H9 (cell line): ENCODE measurements around the gene PARD3. TPM values are rescaled to one million over a fixed set of nuclear protein-coding genes. Genes with fewer than 3 reads are reported as not detected.

Experiments used
- DNase-seq: peaks from one replicate; pipeline ENCODE4 v3.0.0-alpha.2; 2017
- H2AFZ ChIP-seq: one replicate; pipeline ENCODE4 v1.6.1; 2013; ENCODE audit warnings: mild to moderate bottlenecking, low read length, control low read depth, moderate library complexity
- H2AK5ac ChIP-seq: 2 replicates; pipeline ENCODE4 v1.6.1; 2013; ENCODE audit warnings: low read length, control low read depth, mixed read lengths; ENCODE audit not compliant: insufficient read length
- H2BK120ac ChIP-seq: one replicate; pipeline ENCODE4 v1.6.1; 2013; ENCODE audit warnings: low read depth, mild to moderate bottlenecking, low read length, control low read depth, inconsistent platforms; ENCODE audit not compliant: poor library complexity, severe bottlenecking
- H2BK12ac ChIP-seq: 2 replicates; pipeline ENCODE4 v1.6.1; 2013; ENCODE audit warnings: low read length, control low read depth, mixed read lengths, low read depth; ENCODE audit not compliant: insufficient read length
- H2BK15ac ChIP-seq: 2 replicates; pipeline ENCODE4 v1.6.1; 2013; ENCODE audit warnings: low read depth, low read length, control low read depth
- H2BK20ac ChIP-seq: one replicate; pipeline ENCODE4 v1.6.1; 2013; ENCODE audit warnings: low read depth, mild to moderate bottlenecking, low read length, control low read depth, inconsistent platforms; ENCODE audit not compliant: poor library complexity, severe bottlenecking
- H2BK5ac ChIP-seq: 2 replicates; pipeline ENCODE4 v1.6.1; 2013; ENCODE audit warnings: low read length, control low read depth, mixed read lengths; ENCODE audit not compliant: insufficient read length
- H3K14ac ChIP-seq: 2 replicates; pipeline ENCODE4 v1.6.1; 2013; ENCODE audit warnings: low read length, control low read depth; ENCODE audit not compliant: insufficient read depth
- H3K18ac ChIP-seq: 2 replicates; pipeline ENCODE4 v1.6.1; 2013; ENCODE audit warnings: low read depth, mild to moderate bottlenecking, mixed read lengths, low read length, control low read depth; ENCODE audit not compliant: insufficient read length
- H3K23ac ChIP-seq: 2 replicates; pipeline ENCODE4 v1.6.1; 2013; ENCODE audit warnings: low read length, control low read depth, mixed read lengths, low read depth; ENCODE audit not compliant: insufficient read length
- H3K23me2 ChIP-seq: 2 replicates; pipeline ENCODE4 v1.6.1; 2013; ENCODE audit warnings: low read depth, mild to moderate bottlenecking, mixed read lengths, low read length, control low read depth; ENCODE audit not compliant: insufficient read length, poor library complexity, severe bottlenecking
- H3K27ac ChIP-seq: 2 replicates; pipeline ENCODE4 v1.5.1; 2013; ENCODE audit warnings: low read length, control low read depth, mixed read lengths, low read depth; ENCODE audit not compliant: insufficient read length
- H3K27me3 ChIP-seq: 2 replicates; pipeline ENCODE4 v1.6.1; 2013; ENCODE audit warnings: low read length, control low read depth, inconsistent platforms; ENCODE audit not compliant: insufficient read depth
- H3K4ac ChIP-seq: 2 replicates; pipeline ENCODE4 v1.6.1; 2013; ENCODE audit warnings: low read depth, mild to moderate bottlenecking, control low read depth, inconsistent platforms, low read length, moderate library complexity
- H3K4me1 ChIP-seq: 2 replicates; pipeline ENCODE4 v1.6.1; 2013; ENCODE audit warnings: low read length, control low read depth, inconsistent platforms; ENCODE audit not compliant: insufficient read depth
- H3K4me2 ChIP-seq: 2 replicates; pipeline ENCODE4 v1.6.1; 2013; ENCODE audit warnings: low read length, control low read depth, mixed read lengths; ENCODE audit not compliant: insufficient read length, insufficient read depth
- H3K56ac ChIP-seq: 2 replicates; pipeline ENCODE4 v1.6.1; 2013; ENCODE audit warnings: low read depth, mild to moderate bottlenecking, mixed read lengths, low read length, control low read depth; ENCODE audit not compliant: insufficient read length
- H3K79me1 ChIP-seq: 2 replicates; pipeline ENCODE4 v1.6.1; 2013; ENCODE audit warnings: low read depth, mild to moderate bottlenecking, moderate library complexity, low read length, control low read depth, inconsistent platforms; ENCODE audit not compliant: insufficient read depth, poor library complexity, severe bottlenecking
- H3K79me2 ChIP-seq: 2 replicates; pipeline ENCODE4 v1.6.1; 2013; ENCODE audit warnings: low read length, control low read depth, inconsistent platforms; ENCODE audit not compliant: insufficient read depth
- H3K9ac ChIP-seq: 2 replicates; pipeline ENCODE4 v1.6.1; 2013; ENCODE audit warnings: low read length, control low read depth, mixed read lengths; ENCODE audit not compliant: insufficient read length; ENCODE audit errors: extremely low read depth
- H3K9me3 ChIP-seq: one replicate; pipeline ENCODE4 v1.6.1; 2013; ENCODE audit warnings: low read depth, low read length, inconsistent platforms; ENCODE audit not compliant: control insufficient read depth
- H3T11ph ChIP-seq: one replicate; pipeline ENCODE4 v1.6.1; 2013; ENCODE audit warnings: mild to moderate bottlenecking, low read length, control low read depth, inconsistent platforms
- H4K20me1 ChIP-seq: one replicate; pipeline ENCODE4 v1.6.1; 2013; ENCODE audit not compliant: control insufficient read depth, insufficient read length, insufficient read depth
- H4K5ac ChIP-seq: 2 replicates; pipeline ENCODE4 v1.6.1; 2013; ENCODE audit warnings: low read depth, mild to moderate bottlenecking, mixed read lengths, low read length, control low read depth; ENCODE audit not compliant: insufficient read length
- H4K8ac ChIP-seq: replicated peaks from 2 replicates; pipeline ENCODE4 v1.6.1; 2013; ENCODE audit warnings: low read length, control low read depth, mixed read lengths, low read depth; ENCODE audit not compliant: insufficient read length
- H4K91ac ChIP-seq: 2 replicates; pipeline ENCODE4 v1.6.1; 2013; ENCODE audit warnings: low read depth, mild to moderate bottlenecking, moderate library complexity, mixed read lengths, low read length, control low read depth; ENCODE audit not compliant: insufficient read length
- H3K27ac Mint-ChIP-seq, 3 experiments: 2 replicates in 2 of 3; 3 replicates in 1 of 3; pipeline ENCODE4 v1.8.0; 2020 to 2021; ENCODE audit warnings: mixed read lengths in 3 of 3, mild to moderate bottlenecking in 1 of 3, moderate library complexity in 1 of 3
- H3K27me3 Mint-ChIP-seq: 2 replicates; pipeline ENCODE4 v1.8.0; 2021; ENCODE audit warnings: low read depth, mild to moderate bottlenecking, moderate library complexity, mixed read lengths
- H3K36me3 Mint-ChIP-seq, 3 experiments: 2 replicates in 2 of 3; 3 replicates in 1 of 3; pipeline ENCODE4 v1.8.0; 2020 to 2021; ENCODE audit warnings: low read depth in 3 of 3, mixed read lengths in 3 of 3; ENCODE audit not compliant: insufficient read depth in 1 of 3
- H3K4me1 Mint-ChIP-seq, 2 experiments: 2 replicates each; pipeline ENCODE4 v1.8.0; 2020; ENCODE audit warnings: mixed read lengths in 2 of 2
- H3K4me3 Mint-ChIP-seq, 2 experiments: 2 replicates in 1 of 2; 3 replicates in 1 of 2; pipeline ENCODE4 v1.8.0; 2020 to 2021; ENCODE audit warnings: mild to moderate bottlenecking in 2 of 2, mixed read lengths in 2 of 2, moderate library complexity in 1 of 2
- H3K9me3 Mint-ChIP-seq, 2 experiments: 2 replicates in 1 of 2; 3 replicates in 1 of 2; pipeline ENCODE4 v1.8.0; 2020; ENCODE audit warnings: mild to moderate bottlenecking in 2 of 2, mixed read lengths in 2 of 2, moderate library complexity in 1 of 2
- WGBS: extraction: QIAGEN DNeasy Blood & Tissue Kit; methylation state at CpG from one replicate; pipeline ENCODE4 v1.1.7; 2013; ENCODE audit warnings: missing lambda C conversion rate, low lambda C conversion rate, mixed read lengths; ENCODE audit not compliant: insufficient read length; ENCODE audit errors: extremely low coverage; 5-methylcytosine and 5-hydroxymethylcytosine counted together
- total RNA-seq: library from RNA; stranded (reverse); gene quantifications from 2 replicates; pipeline ENCODE4 v1.2.1, GENCODE V29; 2021
- TF ChIP-seq, protein P1 (sequence below): fragments of 200-600 bp; sonication (generic); conservative IDR thresholded peaks from 3 replicates; pipeline ENCODE4 v1.8.0; 2021; ENCODE audit warnings: antibody characterized with exemption, mild to moderate bottlenecking

Gene PARD3
- total RNA-seq, 1 experiment from 2014 or later, result 44.7 TPM

DNA sequence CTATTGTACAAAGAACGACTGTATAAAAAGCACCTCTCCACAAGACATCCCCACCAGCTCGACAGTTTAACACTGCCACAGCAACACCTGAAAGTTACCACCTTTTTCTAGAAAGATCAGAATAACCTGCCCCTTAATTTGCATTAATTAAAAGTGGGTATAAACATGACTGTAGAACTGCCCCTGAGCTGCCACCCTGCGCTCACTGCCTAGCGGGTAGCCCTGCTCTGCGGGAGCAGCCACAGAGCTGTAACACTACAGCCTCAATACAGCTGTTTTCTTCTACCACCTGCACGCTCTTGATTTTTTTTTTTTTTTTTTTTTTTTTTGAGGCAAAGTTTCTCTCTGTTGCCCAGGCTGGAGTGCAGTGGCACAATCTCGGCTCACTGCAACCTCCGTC lies 140.9 kb downstream of the PARD3 start:
- Histone ChIP-seq H4K91ac (no peak overlapping the region), H2AFZ (no peak overlapping the region), H4K5ac (no peak overlapping the region), H2AK5ac (no peak overlapping the region), H3K9ac (no peak overlapping the region), H3K56ac (no peak overlapping the region), H4K8ac (no peak overlapping the region), H3K27ac (no peak overlapping the region), H3K4me2 (no peak overlapping the region), H3K23me2 (no peaks in the 10 kb centered on the region), H2BK120ac (no peak overlapping the region), H3K18ac (no peak overlapping the region), H3K4me1 (no peaks in the 10 kb centered on the region), H2BK20ac (no peak overlapping the region), H2BK5ac (no peak overlapping the region), H3K79me1 (peaks cover 7% of the 10 kb centered on the region), H4K20me1 (no peaks in the 10 kb centered on the region), H3T11ph (no peak overlapping the region), H3K23ac (no peak overlapping the region), H3K9me3 (no peaks in the 10 kb centered on the region), H3K4ac (no peak overlapping the region), H3K79me2 (peaks cover 2% of the 10 kb centered on the region; the same call in 1 of the 2 replicates), H2BK12ac (no peak overlapping the region), H2BK15ac (no peak overlapping the region), H3K14ac (no peak overlapping the region), H3K27me3 (no peaks in the 10 kb centered on the region)
- WGBS, result no CpG with 5 or more reads among the region's 8 CpGs
- no peaks in the 10 kb centered on the region for H3K27me3 Mint-ChIP-seq
- H3K9me3 Mint-ChIP-seq, result no peaks in the 10 kb centered on the region
- TF ChIP-seq, protein P1, sequence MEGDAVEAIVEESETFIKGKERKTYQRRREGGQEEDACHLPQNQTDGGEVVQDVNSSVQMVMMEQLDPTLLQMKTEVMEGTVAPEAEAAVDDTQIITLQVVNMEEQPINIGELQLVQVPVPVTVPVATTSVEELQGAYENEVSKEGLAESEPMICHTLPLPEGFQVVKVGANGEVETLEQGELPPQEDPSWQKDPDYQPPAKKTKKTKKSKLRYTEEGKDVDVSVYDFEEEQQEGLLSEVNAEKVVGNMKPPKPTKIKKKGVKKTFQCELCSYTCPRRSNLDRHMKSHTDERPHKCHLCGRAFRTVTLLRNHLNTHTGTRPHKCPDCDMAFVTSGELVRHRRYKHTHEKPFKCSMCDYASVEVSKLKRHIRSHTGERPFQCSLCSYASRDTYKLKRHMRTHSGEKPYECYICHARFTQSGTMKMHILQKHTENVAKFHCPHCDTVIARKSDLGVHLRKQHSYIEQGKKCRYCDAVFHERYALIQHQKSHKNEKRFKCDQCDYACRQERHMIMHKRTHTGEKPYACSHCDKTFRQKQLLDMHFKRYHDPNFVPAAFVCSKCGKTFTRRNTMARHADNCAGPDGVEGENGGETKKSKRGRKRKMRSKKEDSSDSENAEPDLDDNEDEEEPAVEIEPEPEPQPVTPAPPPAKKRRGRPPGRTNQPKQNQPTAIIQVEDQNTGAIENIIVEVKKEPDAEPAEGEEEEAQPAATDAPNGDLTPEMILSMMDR, result no peak
- no peak overlapping the region for H3K4me3 Mint-ChIP-seq
- H3K27ac Mint-ChIP-seq, result no peak overlapping the region
- peaks cover 15 to 21% of the 10 kb centered on the region in 2 experiments for H3K4me1 Mint-ChIP-seq
- no peaks in the 10 kb centered on the region for H3K36me3 Mint-ChIP-seq
- DNase-seq, result no peak
